Activated naive CD4-positive, alpha-beta T cell treated with Interleukin-2 at 50 U/mL for 16 hours (primary cell): ENCODE data around the gene TRIM31.

Source experiments
- DNase-seq: peaks from one replicate; pipeline ENCODE4 v3.0.0-alpha.2; 2020

TRIM31 gene

GRCh38 chr6:30075094-30075789 is 37.6 kb downstream of the TRIM31 start, which contains the start of gene RNF39:
TSS of gene RNF39 (minus strand) at chr6:30075769. CDS start at chr6:30075585, 184 bp downstream.
- DNase-seq = peak; percentile 10

- DNase-seq = no peak
Observed at GRCh38 chr6:30074331-30075093, 38.4 kb downstream of the TRIM31 start.

- DNase-seq = no peak
Observed at GRCh38 chr6:30073489-30074235, 39.2 kb downstream of the TRIM31 start.

GRCh38 chr6:30071858-30072257 is 41.0 kb downstream of the TRIM31 start:
- DNase-seq = no peak

GRCh38 chr6:30071081-30071818 is 41.6 kb downstream of the TRIM31 start:
- DNase-seq = no peak

- no peak for DNase-seq
Observed at GRCh38 chr6:30067460-30068139, 45.3 kb downstream of the TRIM31 start.

- DNase-seq = peak; percentile 99
Observed at GRCh38 chr6:30066577-30067459, 46.1 kb downstream of the TRIM31 start, which contains the start of gene PPP1R11. TSS of gene PPP1R11 (plus strand) at chr6:30067198. CDS start at chr6:30067411, 213 bp downstream.

- no peak for DNase-seq
Observed at GRCh38 chr6:30066082-30066481, 46.8 kb downstream of the TRIM31 start.

GRCh38 chr6:30063315-30063714 is 49.6 kb downstream of the TRIM31 start:
- DNase-seq = no peak

GRCh38 chr6:30062471-30063178 is 50.3 kb downstream of the TRIM31 start:
- DNase-seq = no peak

- no peak for DNase-seq
Observed at GRCh38 chr6:30061858-30062458, 50.9 kb downstream of the TRIM31 start.

GRCh38 chr6:30061092-30061857 is 51.6 kb downstream of the TRIM31 start, which contains the start of gene POLR1H:
TSS of gene POLR1H (plus strand) at chr6:30061265. CDS start at chr6:30061525, 260 bp downstream.
- peak; percentile 86 for DNase-seq

- DNase-seq = peak; percentile 38
Observed at GRCh38 chr6:30060606-30061091, 52.2 kb downstream of the TRIM31 start.

- DNase-seq = no peak
Observed at GRCh38 chr6:30055513-30055912, 57.4 kb downstream of the TRIM31 start.

GRCh38 chr6:30053682-30054081 is 59.2 kb downstream of the TRIM31 start:
- no peak for DNase-seq
